ENCODE results near the gene FBXL20.

The FBXL20 gene

GRCh38 chr17:39406951-39407350 is 5.5 kb upstream of the FBXL20 start:
- H3K4me3 ChIP-seq (ENCODE audit: low read depth, low read length, poor library complexity, severe bottlenecking): no peak overlapping the region
- no peaks in the 10 kb centered on the region for H3K27me3 ChIP-seq (ENCODE audit: insufficient read depth, low read length)
- H4K20me1 ChIP-seq (ENCODE audit: insufficient read depth, low read length): no peaks in the 10 kb centered on the region
- H3K27ac ChIP-seq (ENCODE audit: low read depth, low read length, poor library complexity, severe bottlenecking): no peak overlapping the region
- H3K9ac ChIP-seq (ENCODE audit: low read length): no peak overlapping the region
- no peak overlapping the region for H3K4me2 ChIP-seq (ENCODE audit: low read length)
- peaks cover 4% of the 10 kb centered on the region for H3K4me1 ChIP-seq (ENCODE audit: insufficient read depth, low read length, severe bottlenecking)
- no peaks in the 10 kb centered on the region for H3K9me2 ChIP-seq (ENCODE audit: low read depth, low read length)
- H3K9me3 ChIP-seq (ENCODE audit: low read length): no peaks in the 10 kb centered on the region
- no peak overlapping the region for H2AFZ ChIP-seq (ENCODE audit: low read length)
- no peak for TF ChIP-seq EZH2 (IDR thresholded peaks at IDR 0.05; ENCODE audit: borderline replicate concordance, low read length)
- H3K79me2 ChIP-seq (ENCODE audit: insufficient read depth, low read length): no peaks in the 10 kb centered on the region
- peaks cover 66% of the 10 kb centered on the region for H3K36me3 ChIP-seq (ENCODE audit: insufficient read depth, low read length)
- 0 out of 2 replicates have a peak, but pooled peaks cover 3% of the 10 kb centered on the region for H3F3A ChIP-seq (ENCODE audit: insufficient read depth, low read length)

- Histone ChIP-seq H3K79me2 (ENCODE audit: insufficient read depth, low read length) (no peaks in the 10 kb centered on the region), H3K4me1 (ENCODE audit: insufficient read depth, low read length, severe bottlenecking) (peaks cover 10% of the 10 kb centered on the region), H3K36me3 (ENCODE audit: insufficient read depth, low read length) (peaks cover 51% of the 10 kb centered on the region), H4K20me1 (ENCODE audit: insufficient read depth, low read length) (no peaks in the 10 kb centered on the region), H3K27me3 (ENCODE audit: insufficient read depth, low read length) (no peaks in the 10 kb centered on the region), H3K9me2 (ENCODE audit: low read depth, low read length) (no peaks in the 10 kb centered on the region), H3F3A (ENCODE audit: insufficient read depth, low read length) (0 out of 2 replicates have a peak, but pooled peaks cover 3% of the 10 kb centered on the region), H3K4me2 (ENCODE audit: low read length) (no peak overlapping the region), H3K4me3 (ENCODE audit: low read depth, low read length, poor library complexity, severe bottlenecking) (no peak overlapping the region), H3K9ac (ENCODE audit: low read length) (no peak overlapping the region), H3K27ac (ENCODE audit: low read depth, low read length, poor library complexity, severe bottlenecking) (no peak overlapping the region), H2AFZ (ENCODE audit: low read length) (no peak overlapping the region), H3K9me3 (ENCODE audit: low read length) (no peaks in the 10 kb centered on the region)
- TF ChIP-seq CTCF (IDR thresholded peaks at IDR 0.05; ENCODE audit: low read length) (no peak), EZH2 (IDR thresholded peaks at IDR 0.05; ENCODE audit: borderline replicate concordance, low read length) (no peak)
Observed at GRCh38 chr17:39405436-39405835, 4.0 kb upstream of the FBXL20 start.

GRCh38 chr17:39404542-39405378 is 3.3 kb upstream of the FBXL20 start:
- H3K4me3 ChIP-seq (ENCODE audit: low read depth, low read length, poor library complexity, severe bottlenecking): no peak overlapping the region
- H3K9me2 ChIP-seq (ENCODE audit: low read depth, low read length): no peaks in the 10 kb centered on the region
- no peak overlapping the region for H3K27ac ChIP-seq (ENCODE audit: low read depth, low read length, poor library complexity, severe bottlenecking)
- 0 out of 2 replicates have a peak, but pooled peaks cover 3% of the 10 kb centered on the region for H3F3A ChIP-seq (ENCODE audit: insufficient read depth, low read length)
- no peaks in the 10 kb centered on the region for H4K20me1 ChIP-seq (ENCODE audit: insufficient read depth, low read length)
- H3K4me1 ChIP-seq (ENCODE audit: insufficient read depth, low read length, severe bottlenecking): peaks cover 17% of the 10 kb centered on the region
- H3K9me3 ChIP-seq (ENCODE audit: low read length): no peaks in the 10 kb centered on the region
- TF ChIP-seq CTCF (IDR thresholded peaks at IDR 0.05; ENCODE audit: low read length): no peak
- no peak for TF ChIP-seq EZH2 (IDR thresholded peaks at IDR 0.05; ENCODE audit: borderline replicate concordance, low read length)
- H2AFZ ChIP-seq (ENCODE audit: low read length): no peak overlapping the region
- H3K36me3 ChIP-seq (ENCODE audit: insufficient read depth, low read length): peaks cover 45% of the 10 kb centered on the region
- no peaks in the 10 kb centered on the region for H3K27me3 ChIP-seq (ENCODE audit: insufficient read depth, low read length)
- no peak overlapping the region for H3K4me2 ChIP-seq (ENCODE audit: low read length)
- no peak overlapping the region for H3K9ac ChIP-seq (ENCODE audit: low read length)
- H3K79me2 ChIP-seq (ENCODE audit: insufficient read depth, low read length): peaks cover 5% of the 10 kb centered on the region; the same call in 1 of the 2 replicates

Measured in OCI-LY1 (cell line).